DOHH2 (cell line): ENCODE data around the gene GAREM1.
"Not testable (repeated sequence)": the region's sequence is repeated elsewhere in the genome, so short reads cannot be mapped to it uniquely, and the experiment has no call there.

Experiments used
- H3F3A ChIP-seq: fragments of 200-600 bp; sonication (generic), shearing (Covaris generic); 2 replicates; pipeline ENCODE4 v1.6.0; 2016; ENCODE audit warnings: antibody characterized with exemption, mild to moderate bottlenecking; ENCODE audit not compliant: control insufficient read depth, insufficient read depth
- H3K27ac ChIP-seq: fragments of 200-600 bp; sonication (generic); 2 replicates; pipeline ENCODE4 v1.5.1; 2014; ENCODE audit warnings: low read depth, mild to moderate bottlenecking, low read length, moderate library complexity
- H3K27me3 ChIP-seq: fragments of 200-600 bp; sonication (generic); 2 replicates; pipeline ENCODE4 v1.6.1; 2014; ENCODE audit warnings: mild to moderate bottlenecking, low read length, mixed read lengths; ENCODE audit not compliant: control insufficient read depth
- H3K36me3 ChIP-seq: fragments of 200-600 bp; sonication (generic); 2 replicates; pipeline ENCODE4 v1.6.1; 2014; ENCODE audit warnings: mild to moderate bottlenecking, low read length, moderate library complexity, mixed read lengths; ENCODE audit not compliant: control insufficient read depth
- H3K4me1 ChIP-seq: fragments of 200-600 bp; sonication (generic); 2 replicates; pipeline ENCODE4 v1.6.1; 2014; ENCODE audit warnings: mild to moderate bottlenecking, low read length, mixed read lengths; ENCODE audit not compliant: control insufficient read depth
- H3K4me2 ChIP-seq: fragments of 200-600 bp; sonication (generic); 2 replicates; pipeline ENCODE4 v1.6.0; 2014; ENCODE audit warnings: mild to moderate bottlenecking, low read length, moderate library complexity
- H3K4me3 ChIP-seq: fragments of 200-600 bp; sonication (generic); 2 replicates; pipeline ENCODE4 v1.5.1; 2014; ENCODE audit warnings: mild to moderate bottlenecking, low read length, mixed read lengths
- H3K79me2 ChIP-seq: fragments of 200-600 bp; sonication (generic); 2 replicates; pipeline ENCODE4 v1.6.1; 2014; ENCODE audit warnings: mild to moderate bottlenecking, low read length, mixed read lengths; ENCODE audit not compliant: control insufficient read depth
- H3K9me2 ChIP-seq: fragments of 200-600 bp; sonication (generic); replicated peaks from 2 replicates; pipeline ENCODE4 v1.6.1; 2014; ENCODE audit warnings: mild to moderate bottlenecking, low read length, mixed read lengths; ENCODE audit not compliant: control insufficient read depth
- H3K9me3 ChIP-seq: fragments of 200-600 bp; sonication (generic); 2 replicates; pipeline ENCODE4 v1.6.1; 2014; ENCODE audit warnings: antibody characterized with exemption, low read length, mixed read lengths; ENCODE audit not compliant: control insufficient read depth, insufficient read depth
- H4K20me1 ChIP-seq: fragments of 200-600 bp; sonication (generic); 2 replicates; pipeline ENCODE4 v1.6.0; 2014; ENCODE audit warnings: low read depth, mild to moderate bottlenecking, antibody characterized with exemption, low read length, moderate library complexity; ENCODE audit not compliant: control insufficient read depth, insufficient read depth
- EZH2phosphoT487 ChIP-seq: fragments of 200-600 bp; sonication (generic); IDR thresholded peaks from 2 replicates; pipeline ENCODE4 v1.6.1; 2017; ENCODE audit warnings: borderline replicate concordance, mild to moderate bottlenecking, antibody characterized with exemption, low read length, moderate library complexity, mixed read lengths
- TF ChIP-seq, protein P1 (sequence below): fragments of 200-600 bp; sonication (generic); IDR thresholded peaks from one replicate; pipeline ENCODE4 v1.5.1; 2014; ENCODE audit warnings: antibody characterized with exemption, mild to moderate bottlenecking, low read depth, low read length; ENCODE audit not compliant: poor library complexity, severe bottlenecking

Gene GAREM1

DNA sequence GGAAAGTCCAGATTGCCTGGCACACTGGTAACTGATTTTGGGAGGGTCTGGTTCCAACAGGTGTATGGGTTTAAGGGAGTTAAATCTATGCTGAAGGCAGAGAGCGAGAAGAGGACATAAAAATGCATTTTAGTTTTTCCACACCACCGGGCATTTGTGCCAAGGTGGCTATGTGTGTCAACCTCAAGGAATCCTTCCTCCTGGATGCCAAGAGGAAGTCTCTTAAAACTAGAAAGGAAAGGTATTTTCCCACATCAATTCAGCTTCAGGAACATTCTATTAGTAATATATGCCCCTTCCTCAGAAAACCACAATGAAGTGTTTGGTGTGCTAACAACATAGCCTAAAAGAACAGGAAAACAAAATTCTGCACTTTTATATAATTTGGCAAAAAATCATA lies 5.4 kb upstream of the GAREM1 start:
- H3K27ac ChIP-seq = no peak overlapping the region
- H3K9me2 ChIP-seq = no peaks in the 10 kb centered on the region
- no peaks in the 10 kb centered on the region for H3K9me3 ChIP-seq
- H3K27me3 ChIP-seq = peaks cover 28% of the 10 kb centered on the region
- H3K4me2 ChIP-seq = no peak overlapping the region
- H3K4me1 ChIP-seq = peaks cover 7% of the 10 kb centered on the region
- no peaks in the 10 kb centered on the region for H3K36me3 ChIP-seq
- H3F3A ChIP-seq = no peaks in the 10 kb centered on the region
- H3K79me2 ChIP-seq = no peaks in the 10 kb centered on the region
- H4K20me1 ChIP-seq = no peaks in the 10 kb centered on the region
- TF ChIP-seq, protein P1, sequence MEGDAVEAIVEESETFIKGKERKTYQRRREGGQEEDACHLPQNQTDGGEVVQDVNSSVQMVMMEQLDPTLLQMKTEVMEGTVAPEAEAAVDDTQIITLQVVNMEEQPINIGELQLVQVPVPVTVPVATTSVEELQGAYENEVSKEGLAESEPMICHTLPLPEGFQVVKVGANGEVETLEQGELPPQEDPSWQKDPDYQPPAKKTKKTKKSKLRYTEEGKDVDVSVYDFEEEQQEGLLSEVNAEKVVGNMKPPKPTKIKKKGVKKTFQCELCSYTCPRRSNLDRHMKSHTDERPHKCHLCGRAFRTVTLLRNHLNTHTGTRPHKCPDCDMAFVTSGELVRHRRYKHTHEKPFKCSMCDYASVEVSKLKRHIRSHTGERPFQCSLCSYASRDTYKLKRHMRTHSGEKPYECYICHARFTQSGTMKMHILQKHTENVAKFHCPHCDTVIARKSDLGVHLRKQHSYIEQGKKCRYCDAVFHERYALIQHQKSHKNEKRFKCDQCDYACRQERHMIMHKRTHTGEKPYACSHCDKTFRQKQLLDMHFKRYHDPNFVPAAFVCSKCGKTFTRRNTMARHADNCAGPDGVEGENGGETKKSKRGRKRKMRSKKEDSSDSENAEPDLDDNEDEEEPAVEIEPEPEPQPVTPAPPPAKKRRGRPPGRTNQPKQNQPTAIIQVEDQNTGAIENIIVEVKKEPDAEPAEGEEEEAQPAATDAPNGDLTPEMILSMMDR = no peak
- TF ChIP-seq EZH2phosphoT487 = no peak
- no peak overlapping the region for H3K4me3 ChIP-seq

DNA sequence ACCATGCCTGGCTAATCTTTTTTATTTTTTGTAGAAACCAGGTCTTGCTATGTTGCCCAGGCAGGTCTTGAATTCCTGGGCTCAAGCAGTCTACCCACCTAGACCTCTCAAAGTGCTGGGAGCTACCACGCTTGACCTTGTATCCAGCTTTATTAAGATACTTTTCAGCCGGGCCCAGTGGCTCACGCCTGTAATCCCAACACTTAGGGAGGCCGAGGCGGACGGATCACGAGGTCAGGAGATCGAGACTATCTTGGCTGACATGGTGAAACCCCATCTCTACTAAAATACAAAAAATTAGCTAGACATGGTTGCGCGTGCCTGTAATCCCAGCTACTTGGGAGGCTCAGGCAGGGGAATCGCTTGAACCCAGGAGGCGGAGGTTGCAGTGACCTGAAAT lies 4.4 kb upstream of the GAREM1 start:
- H3K4me2 ChIP-seq, H3K27ac ChIP-seq, H3K9me3 ChIP-seq, H3K4me1 ChIP-seq, H3K79me2 ChIP-seq, H3F3A ChIP-seq, H3K36me3 ChIP-seq, H3K9me2 ChIP-seq, H3K4me3 ChIP-seq, H4K20me1 ChIP-seq: not testable (repeated sequence)
- peaks cover 29% of the 10 kb centered on the region for H3K27me3 ChIP-seq

DNA sequence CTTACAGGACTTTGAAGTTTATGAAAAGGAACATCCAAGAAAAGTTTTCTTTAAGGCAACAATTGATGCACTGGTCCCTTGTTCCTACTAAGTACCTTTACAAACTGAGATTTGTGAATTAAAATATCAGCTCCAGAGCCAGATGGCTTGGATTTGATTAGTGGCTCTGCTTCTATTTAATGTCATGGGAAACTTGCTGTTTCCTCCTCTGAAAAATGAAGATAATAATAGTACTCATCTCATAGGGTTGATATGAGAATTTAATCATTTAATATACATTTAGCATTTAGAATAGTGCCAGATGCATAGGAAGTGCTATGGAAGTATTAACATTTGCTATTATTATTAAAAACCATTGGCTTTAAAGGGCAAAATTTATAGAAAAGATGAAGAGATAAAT lies 2.6 kb upstream of the GAREM1 start:
- H3K9me2 ChIP-seq = no peaks in the 10 kb centered on the region
- peaks cover 10% of the 10 kb centered on the region for H3K79me2 ChIP-seq
- TF ChIP-seq, protein P1 = no peak
- TF ChIP-seq EZH2phosphoT487 = no peak
- H3K27me3 ChIP-seq = peaks cover 28% of the 10 kb centered on the region
- no peaks in the 10 kb centered on the region for H4K20me1 ChIP-seq
- H3K4me1 ChIP-seq = peaks cover 26% of the 10 kb centered on the region
- no peaks in the 10 kb centered on the region for H3K9me3 ChIP-seq
- H3K27ac ChIP-seq = no peak overlapping the region
- no peak overlapping the region for H3K4me3 ChIP-seq
- H3F3A ChIP-seq = peaks cover 3% of the 10 kb centered on the region; the same call in 1 of the 2 replicates
- no peak overlapping the region for H3K4me2 ChIP-seq
- no peaks in the 10 kb centered on the region for H3K36me3 ChIP-seq

DNA sequence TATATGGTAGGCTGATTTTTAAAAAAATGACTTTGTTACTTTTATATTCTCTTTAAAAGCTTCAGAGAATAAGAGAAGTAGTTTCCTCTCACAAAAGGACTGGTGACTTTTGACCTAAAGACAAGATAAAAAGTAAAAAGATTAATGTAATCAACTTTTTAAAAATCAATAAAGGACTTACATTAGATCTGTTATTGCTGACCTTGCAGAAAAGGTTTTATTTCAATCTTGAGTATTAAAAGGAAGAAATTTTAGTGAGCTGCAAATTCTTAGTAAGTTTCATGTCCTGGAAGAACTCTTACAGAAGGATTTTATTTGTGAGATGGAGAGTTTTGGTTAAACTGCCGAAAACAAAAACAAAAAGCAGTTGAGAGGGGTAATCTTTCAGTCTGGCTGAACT lies 2.2 kb upstream of the GAREM1 start:
- peaks cover 31% of the 10 kb centered on the region for H3K4me1 ChIP-seq
- H3K4me3 ChIP-seq = no peak overlapping the region
- H4K20me1 ChIP-seq = no peaks in the 10 kb centered on the region
- H3K9me3 ChIP-seq = no peaks in the 10 kb centered on the region
- H3K79me2 ChIP-seq = peaks cover 15% of the 10 kb centered on the region
- peaks cover 3% of the 10 kb centered on the region; the same call in 1 of the 2 replicates for H3F3A ChIP-seq
- no peak overlapping the region for H3K4me2 ChIP-seq
- H3K27me3 ChIP-seq = peaks cover 26% of the 10 kb centered on the region
- H3K9me2 ChIP-seq = no peaks in the 10 kb centered on the region
- no peak for TF ChIP-seq EZH2phosphoT487
- TF ChIP-seq, protein P1 = no peak
- H3K36me3 ChIP-seq = no peaks in the 10 kb centered on the region
- no peak overlapping the region for H3K27ac ChIP-seq
